22Rv1 (cell line): ENCODE data around the gene EIF3D.

Experiments
- ZFX ChIP-seq: fragments of 450-650 bp; IDR thresholded peaks from 2 replicates; pipeline ENCODE4 v1.6.1; 2017; ENCODE audit warnings: antibody characterized with exemption, borderline replicate concordance
- TF ChIP-seq, protein P1 (sequence below): fragments of 450-650 bp; IDR thresholded peaks from 2 replicates; pipeline ENCODE4 v1.5.1; 2017; ENCODE audit warnings: mild to moderate bottlenecking

DNA sequence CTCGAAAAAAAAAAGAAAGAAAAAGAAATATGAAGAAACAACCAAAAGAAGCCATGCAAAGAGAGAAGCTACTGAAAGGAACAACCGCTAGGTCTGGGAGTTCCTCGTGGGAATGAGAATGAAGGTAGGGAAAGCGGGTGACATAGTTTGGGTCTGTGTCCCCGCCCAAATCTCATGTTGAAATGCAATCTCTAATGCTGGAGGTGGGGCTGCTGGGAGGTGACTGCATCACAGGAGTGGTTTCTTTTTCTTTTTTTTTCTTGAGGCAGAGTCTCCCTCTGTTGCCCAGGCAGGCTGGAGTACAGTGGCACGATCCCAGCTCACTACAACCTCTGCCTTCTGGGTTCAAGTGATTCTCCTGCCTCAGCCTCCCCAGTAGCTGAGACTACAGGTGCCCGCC is 37.8 kb downstream of the EIF3D start:
- TF ChIP-seq, protein P1, sequence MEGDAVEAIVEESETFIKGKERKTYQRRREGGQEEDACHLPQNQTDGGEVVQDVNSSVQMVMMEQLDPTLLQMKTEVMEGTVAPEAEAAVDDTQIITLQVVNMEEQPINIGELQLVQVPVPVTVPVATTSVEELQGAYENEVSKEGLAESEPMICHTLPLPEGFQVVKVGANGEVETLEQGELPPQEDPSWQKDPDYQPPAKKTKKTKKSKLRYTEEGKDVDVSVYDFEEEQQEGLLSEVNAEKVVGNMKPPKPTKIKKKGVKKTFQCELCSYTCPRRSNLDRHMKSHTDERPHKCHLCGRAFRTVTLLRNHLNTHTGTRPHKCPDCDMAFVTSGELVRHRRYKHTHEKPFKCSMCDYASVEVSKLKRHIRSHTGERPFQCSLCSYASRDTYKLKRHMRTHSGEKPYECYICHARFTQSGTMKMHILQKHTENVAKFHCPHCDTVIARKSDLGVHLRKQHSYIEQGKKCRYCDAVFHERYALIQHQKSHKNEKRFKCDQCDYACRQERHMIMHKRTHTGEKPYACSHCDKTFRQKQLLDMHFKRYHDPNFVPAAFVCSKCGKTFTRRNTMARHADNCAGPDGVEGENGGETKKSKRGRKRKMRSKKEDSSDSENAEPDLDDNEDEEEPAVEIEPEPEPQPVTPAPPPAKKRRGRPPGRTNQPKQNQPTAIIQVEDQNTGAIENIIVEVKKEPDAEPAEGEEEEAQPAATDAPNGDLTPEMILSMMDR, result no peak
- no peak for TF ChIP-seq ZFX
